ENCODE results near the gene ZBTB4.

The ZBTB4 gene

DNA sequence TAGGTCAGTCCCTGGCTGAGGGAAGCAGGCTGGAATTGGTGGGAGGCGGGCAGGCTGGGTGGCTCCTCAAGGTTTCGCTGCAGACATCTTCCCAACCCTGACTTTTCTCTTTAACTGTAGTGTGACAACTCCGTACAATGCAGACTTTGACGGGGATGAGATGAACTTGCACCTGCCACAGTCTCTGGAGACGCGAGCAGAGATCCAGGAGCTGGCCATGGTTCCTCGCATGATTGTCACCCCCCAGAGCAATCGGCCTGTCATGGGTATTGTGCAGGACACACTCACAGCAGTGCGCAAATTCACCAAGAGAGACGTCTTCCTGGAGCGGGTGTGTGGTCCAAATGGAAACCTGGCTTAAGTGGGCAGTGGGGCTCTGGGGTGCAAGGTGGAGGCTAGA is 19.7 kb upstream of the ZBTB4 start:
- Histone ChIP-seq H3K4me2 (ENCODE audit: low read length) (no peak overlapping the region), H3K27ac (ENCODE audit: low read depth, low read length, poor library complexity, severe bottlenecking) (no peak overlapping the region), H3K9me2 (ENCODE audit: low read depth, low read length) (no peaks in the 10 kb centered on the region), H3K4me3 (ENCODE audit: low read depth, low read length, poor library complexity, severe bottlenecking) (no peak overlapping the region), H3K9me3 (ENCODE audit: low read length) (no peaks in the 10 kb centered on the region), H3K9ac (ENCODE audit: low read length) (no peak overlapping the region), H3F3A (ENCODE audit: insufficient read depth, low read length) (no peaks in the 10 kb centered on the region), H4K20me1 (ENCODE audit: insufficient read depth, low read length) (no peaks in the 10 kb centered on the region), H3K36me3 (ENCODE audit: insufficient read depth, low read length) (peaks cover 93% of the 10 kb centered on the region), H3K79me2 (ENCODE audit: insufficient read depth, low read length) (peaks cover 9% of the 10 kb centered on the region), H3K27me3 (ENCODE audit: insufficient read depth, low read length) (no peaks in the 10 kb centered on the region), H3K4me1 (ENCODE audit: insufficient read depth, low read length, severe bottlenecking) (no peaks in the 10 kb centered on the region), H2AFZ (ENCODE audit: low read length) (no peak overlapping the region)
- TF ChIP-seq CTCF (IDR thresholded peaks at IDR 0.05; ENCODE audit: low read length): no peak
- TF ChIP-seq EZH2 (IDR thresholded peaks at IDR 0.05; ENCODE audit: borderline replicate concordance, low read length): no peak

GRCh38 chr17:7497636-7498035 is 18.2 kb upstream of the ZBTB4 start:
- Histone ChIP-seq H3K27me3 (ENCODE audit: insufficient read depth, low read length) (no peaks in the 10 kb centered on the region), H3K4me2 (ENCODE audit: low read length) (no peak overlapping the region), H3K36me3 (ENCODE audit: insufficient read depth, low read length) (peaks cover 85% of the 10 kb centered on the region), H3K27ac (ENCODE audit: low read depth, low read length, poor library complexity, severe bottlenecking) (no peak overlapping the region), H4K20me1 (ENCODE audit: insufficient read depth, low read length) (no peaks in the 10 kb centered on the region), H3K9me2 (ENCODE audit: low read depth, low read length) (no peaks in the 10 kb centered on the region), H3K79me2 (ENCODE audit: insufficient read depth, low read length) (peaks cover 24% of the 10 kb centered on the region), H3K4me1 (ENCODE audit: insufficient read depth, low read length, severe bottlenecking) (peaks cover 7% of the 10 kb centered on the region), H3K9me3 (ENCODE audit: low read length) (no peaks in the 10 kb centered on the region), H3F3A (ENCODE audit: insufficient read depth, low read length) (no peaks in the 10 kb centered on the region), H3K4me3 (ENCODE audit: low read depth, low read length, poor library complexity, severe bottlenecking) (no peak overlapping the region), H2AFZ (ENCODE audit: low read length) (no peak overlapping the region), H3K9ac (ENCODE audit: low read length) (no peak overlapping the region)
- no peak for TF ChIP-seq CTCF (IDR thresholded peaks at IDR 0.05; ENCODE audit: low read length)
- no peak for TF ChIP-seq EZH2 (IDR thresholded peaks at IDR 0.05; ENCODE audit: borderline replicate concordance, low read length)

DNA sequence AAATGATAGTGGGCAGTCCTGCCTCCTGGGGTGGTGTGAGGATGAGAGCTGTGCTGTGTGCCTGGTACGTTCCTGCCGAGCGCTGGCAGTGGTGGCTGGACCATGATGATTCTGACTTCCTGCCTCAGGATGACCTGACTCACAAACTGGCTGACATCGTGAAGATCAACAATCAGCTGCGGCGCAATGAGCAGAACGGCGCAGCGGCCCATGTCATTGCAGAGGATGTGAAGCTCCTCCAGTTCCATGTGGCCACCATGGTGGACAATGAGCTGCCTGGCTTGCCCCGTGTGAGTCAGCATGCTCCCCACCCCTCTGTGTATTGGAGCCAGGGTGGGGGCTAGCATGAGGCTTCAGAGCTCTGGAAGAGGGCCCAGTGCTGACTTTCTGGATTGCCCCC is 17.8 kb upstream of the ZBTB4 start:
- no peaks in the 10 kb centered on the region for H3K9me2 ChIP-seq (ENCODE audit: low read depth, low read length)
- no peaks in the 10 kb centered on the region for H4K20me1 ChIP-seq (ENCODE audit: insufficient read depth, low read length)
- H3K4me2 ChIP-seq (ENCODE audit: low read length): no peak overlapping the region
- H3K9ac ChIP-seq (ENCODE audit: low read length): no peak overlapping the region
- H3K4me3 ChIP-seq (ENCODE audit: low read depth, low read length, poor library complexity, severe bottlenecking): no peak overlapping the region
- TF ChIP-seq EZH2 (IDR thresholded peaks at IDR 0.05; ENCODE audit: borderline replicate concordance, low read length): no peak
- TF ChIP-seq CTCF (IDR thresholded peaks at IDR 0.05; ENCODE audit: low read length): no peak
- peaks cover 28% of the 10 kb centered on the region for H3K79me2 ChIP-seq (ENCODE audit: insufficient read depth, low read length)
- no peaks in the 10 kb centered on the region for H3K27me3 ChIP-seq (ENCODE audit: insufficient read depth, low read length)
- no peaks in the 10 kb centered on the region for H3K9me3 ChIP-seq (ENCODE audit: low read length)
- no peaks in the 10 kb centered on the region for H3F3A ChIP-seq (ENCODE audit: insufficient read depth, low read length)
- H2AFZ ChIP-seq (ENCODE audit: low read length): no peak overlapping the region
- peaks cover 80% of the 10 kb centered on the region for H3K36me3 ChIP-seq (ENCODE audit: insufficient read depth, low read length)
- peaks cover 11% of the 10 kb centered on the region for H3K4me1 ChIP-seq (ENCODE audit: insufficient read depth, low read length, severe bottlenecking)
- H3K27ac ChIP-seq (ENCODE audit: low read depth, low read length, poor library complexity, severe bottlenecking): no peak overlapping the region
